Measurements from ENCODE around the gene ATP6V1B1.

ATP6V1B1 gene

DNA sequence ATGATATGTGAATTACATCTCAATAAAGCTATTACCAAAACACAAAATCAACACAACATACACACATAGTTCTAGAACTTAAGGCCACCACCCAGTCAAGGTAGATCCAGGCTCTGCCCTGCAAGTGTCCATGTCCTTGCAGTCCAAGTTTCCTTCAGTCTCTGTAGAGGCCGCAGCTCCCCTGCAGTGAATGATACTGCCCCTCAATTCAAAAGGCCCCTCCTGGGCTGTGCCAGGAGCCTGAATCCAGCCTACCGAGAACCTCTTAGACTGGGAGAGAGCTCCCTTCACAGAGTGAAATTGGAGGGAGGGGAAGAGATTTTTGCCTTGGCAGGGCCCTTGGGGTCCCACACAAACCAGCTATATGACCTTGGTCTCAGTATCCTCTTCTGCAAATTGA lies 42.5 kb upstream of the ATP6V1B1 start:
- in situ Hi-C loops (cut with HindIII; ENCODE audit: low pct_ligation_motif_present, low sequenced_read_pairs): no loop called here
- Histone ChIP-seq H3K4me3 (ENCODE audit: low read depth, low read length) (no peak overlapping the region), H3K36me3 (replicated peaks) (no peaks in the 10 kb centered on the region), H3K27me3 (replicated peaks) (peaks cover 93% of the 10 kb centered on the region), H3K27ac (no peak overlapping the region)
- TF ChIP-seq, protein P1, sequence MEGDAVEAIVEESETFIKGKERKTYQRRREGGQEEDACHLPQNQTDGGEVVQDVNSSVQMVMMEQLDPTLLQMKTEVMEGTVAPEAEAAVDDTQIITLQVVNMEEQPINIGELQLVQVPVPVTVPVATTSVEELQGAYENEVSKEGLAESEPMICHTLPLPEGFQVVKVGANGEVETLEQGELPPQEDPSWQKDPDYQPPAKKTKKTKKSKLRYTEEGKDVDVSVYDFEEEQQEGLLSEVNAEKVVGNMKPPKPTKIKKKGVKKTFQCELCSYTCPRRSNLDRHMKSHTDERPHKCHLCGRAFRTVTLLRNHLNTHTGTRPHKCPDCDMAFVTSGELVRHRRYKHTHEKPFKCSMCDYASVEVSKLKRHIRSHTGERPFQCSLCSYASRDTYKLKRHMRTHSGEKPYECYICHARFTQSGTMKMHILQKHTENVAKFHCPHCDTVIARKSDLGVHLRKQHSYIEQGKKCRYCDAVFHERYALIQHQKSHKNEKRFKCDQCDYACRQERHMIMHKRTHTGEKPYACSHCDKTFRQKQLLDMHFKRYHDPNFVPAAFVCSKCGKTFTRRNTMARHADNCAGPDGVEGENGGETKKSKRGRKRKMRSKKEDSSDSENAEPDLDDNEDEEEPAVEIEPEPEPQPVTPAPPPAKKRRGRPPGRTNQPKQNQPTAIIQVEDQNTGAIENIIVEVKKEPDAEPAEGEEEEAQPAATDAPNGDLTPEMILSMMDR (IDR thresholded peaks at IDR 0.05; ENCODE audit: low read depth, low read length, missing control alignments): no peak
- DNase-seq: no peak

DNA sequence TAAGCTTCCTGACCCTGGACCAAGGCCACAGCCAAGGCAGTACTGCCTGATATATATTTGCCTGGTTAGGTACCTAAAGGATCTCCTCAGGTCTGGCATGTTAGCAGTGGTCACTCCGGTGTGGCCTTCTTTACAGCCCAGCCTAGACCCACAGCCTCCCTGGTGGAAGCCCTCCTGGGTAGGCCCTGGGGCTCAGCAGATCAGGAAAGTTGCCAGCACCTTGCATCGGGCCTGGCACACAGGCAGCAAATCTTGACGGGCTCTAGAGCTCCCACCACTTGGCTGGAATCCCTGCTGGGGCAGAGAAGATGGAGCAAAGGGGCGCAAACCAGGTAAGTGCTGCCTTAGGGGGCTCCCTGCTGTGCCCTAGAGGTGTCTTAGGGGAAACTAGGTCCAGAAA lies 40.9 kb upstream of the ATP6V1B1 start:
- in situ Hi-C loops (cut with HindIII; ENCODE audit: low pct_ligation_motif_present, low sequenced_read_pairs): no loop called here
- H3K4me3 ChIP-seq (ENCODE audit: low read depth, low read length): no peak overlapping the region
- H3K27me3 ChIP-seq (replicated peaks): peaks cover 93% of the 10 kb centered on the region
- H3K36me3 ChIP-seq (replicated peaks): no peaks in the 10 kb centered on the region
- TF ChIP-seq, protein P1 (IDR thresholded peaks at IDR 0.05; ENCODE audit: low read depth, low read length, missing control alignments): no peak
- no peak overlapping the region for H3K27ac ChIP-seq
- no peak for DNase-seq

DNA sequence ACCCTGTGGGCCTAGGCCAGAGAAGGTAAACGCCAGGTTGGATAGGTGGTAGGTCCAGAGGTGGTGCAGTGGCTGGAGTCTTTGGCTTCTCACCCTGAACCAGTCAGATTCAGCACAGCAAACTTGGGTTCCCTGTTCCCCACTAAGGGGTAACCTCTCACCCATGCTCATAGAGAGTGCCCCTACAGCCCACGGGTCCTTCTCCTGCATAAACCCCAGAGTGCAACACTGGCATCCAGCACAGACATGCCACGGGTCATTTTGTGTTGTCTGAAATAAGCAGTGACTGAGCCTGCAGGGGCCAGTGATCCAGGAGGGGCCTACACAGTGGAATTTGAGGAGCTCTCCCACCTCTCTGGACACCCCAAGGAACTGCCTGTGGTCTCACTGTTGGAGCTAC lies 40.5 kb upstream of the ATP6V1B1 start:
- TF ChIP-seq, protein P1 (IDR thresholded peaks at IDR 0.05; ENCODE audit: low read depth, low read length, missing control alignments): no peak
- H3K36me3 ChIP-seq (replicated peaks): no peaks in the 10 kb centered on the region
- DNase-seq: no peak
- no peak overlapping the region for H3K27ac ChIP-seq
- no peak overlapping the region for H3K4me3 ChIP-seq (ENCODE audit: low read depth, low read length)
- peaks cover 89% of the 10 kb centered on the region for H3K27me3 ChIP-seq (replicated peaks)
- in situ Hi-C loops (cut with HindIII; ENCODE audit: low pct_ligation_motif_present, low sequenced_read_pairs): no loop called here

DNA sequence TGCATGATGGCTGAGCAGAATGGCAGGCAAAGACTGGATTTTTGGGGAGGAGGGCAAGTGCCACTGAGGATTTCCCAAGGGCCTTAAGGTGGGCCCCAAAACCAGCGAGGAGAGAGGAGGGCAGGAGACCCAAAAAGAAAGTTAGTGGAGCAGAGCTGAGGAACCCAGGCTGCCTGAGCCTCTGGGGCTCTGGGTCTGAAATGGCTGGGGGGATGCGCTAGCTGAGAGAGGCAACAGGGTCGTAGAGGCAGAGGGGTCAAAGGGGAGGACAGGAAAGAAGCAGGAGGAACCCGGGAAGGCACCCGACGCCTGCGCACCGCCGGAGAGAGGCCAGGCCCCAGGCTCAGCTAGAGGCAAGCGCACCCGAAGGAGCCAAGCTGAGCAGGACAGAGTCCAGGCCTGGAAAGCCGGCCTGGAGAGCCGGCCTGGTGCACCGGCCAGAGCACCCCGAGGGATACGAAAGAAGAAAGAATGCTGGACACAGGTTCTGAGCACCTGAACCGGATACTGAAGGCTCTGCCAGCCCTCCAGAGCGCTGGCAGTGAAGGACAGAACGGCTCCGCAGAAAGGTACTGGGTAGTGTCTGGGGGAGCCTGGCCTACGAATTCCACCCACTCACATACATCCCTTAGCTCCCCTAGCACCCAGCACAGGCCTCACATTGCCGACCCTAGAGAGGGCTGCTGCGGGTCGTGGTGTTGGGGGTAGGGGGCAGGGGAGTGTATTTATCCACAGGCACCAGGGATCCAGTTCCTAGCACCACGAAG lies 39.5 kb upstream of the ATP6V1B1 start:
- in situ Hi-C loops (cut with HindIII; ENCODE audit: low pct_ligation_motif_present, low sequenced_read_pairs): no loop called here
- H3K27me3 ChIP-seq (replicated peaks): peaks cover 81% of the 10 kb centered on the region
- H3K36me3 ChIP-seq (replicated peaks): no peaks in the 10 kb centered on the region
- H3K27ac ChIP-seq: no peak overlapping the region
- TF ChIP-seq, protein P1 (IDR thresholded peaks at IDR 0.05; ENCODE audit: low read depth, low read length, missing control alignments): no peak
- no peak overlapping the region for H3K4me3 ChIP-seq (ENCODE audit: low read depth, low read length)
- no peak for DNase-seq

DNA sequence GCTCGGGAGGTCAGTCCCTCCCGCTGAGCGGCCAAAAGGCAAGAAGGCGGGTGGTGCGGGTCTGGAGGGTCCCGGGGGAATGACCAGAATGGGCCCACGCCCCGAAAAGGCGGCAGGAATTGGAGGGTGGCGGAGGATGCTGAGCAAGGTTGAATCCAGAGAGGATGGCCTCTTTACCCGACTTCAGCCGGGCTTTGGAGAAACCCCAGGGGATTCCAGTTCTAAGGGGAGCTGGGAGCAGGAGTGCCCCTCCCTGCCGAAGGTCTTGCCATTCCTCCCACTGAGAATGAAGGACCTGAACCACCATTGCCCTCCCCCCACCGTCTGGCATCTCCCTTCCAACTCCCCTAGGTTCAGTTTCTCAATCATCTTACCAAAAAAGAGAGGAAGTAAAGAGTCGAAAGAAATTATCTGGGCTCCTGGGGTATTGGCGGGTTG lies 38.9 kb upstream of the ATP6V1B1 start:
- TF ChIP-seq, protein P1 (IDR thresholded peaks at IDR 0.05; ENCODE audit: low read depth, low read length, missing control alignments): no peak
- in situ Hi-C loops (cut with HindIII; ENCODE audit: low pct_ligation_motif_present, low sequenced_read_pairs): no loop called here
- no peak for DNase-seq
- H3K27me3 ChIP-seq (replicated peaks): peaks cover 76% of the 10 kb centered on the region
- no peak overlapping the region for H3K4me3 ChIP-seq (ENCODE audit: low read depth, low read length)
- H3K27ac ChIP-seq: no peak overlapping the region
- no peaks in the 10 kb centered on the region for H3K36me3 ChIP-seq (replicated peaks)
